Esophagus muscularis mucosa (tissue), 4 donors: Measurements from ENCODE around the gene CCDC34.

Experiments used
- EP300 ChIP-seq: sonication (generic); formaldehyde crosslinking; IDR thresholded peaks from one replicate; pipeline ENCODE4 v1.6.1; 2017; ENCODE audit warnings: antibody characterized with exemption
- POLR2A ChIP-seq: fragments of 450-650 bp; IDR thresholded peaks from one replicate; pipeline ENCODE4 v1.6.1; 2017; ENCODE audit warnings: antibody characterized with exemption, moderate library complexity, mild to moderate bottlenecking, low read depth
- POLR2AphosphoS5 ChIP-seq, 2 donors: sonication (generic); formaldehyde crosslinking; IDR thresholded peaks; one replicate each; pipeline ENCODE4 v1.6.1; 2017; ENCODE audit warnings: antibody characterized with exemption in 2 of 2
- TF ChIP-seq, protein P1 (sequence below), 3 experiments: fragments of 200-600 bp in 2 of 3; fragments of 450-650 bp in 1 of 3; sonication (generic) in 2 of 3; IDR thresholded peaks; one replicate each; pipeline ENCODE4 v1.5.1; 2017 to 2019; ENCODE audit warnings: antibody characterized with exemption in 3 of 3, mild to moderate bottlenecking in 2 of 3, moderate library complexity in 1 of 3

DNA sequence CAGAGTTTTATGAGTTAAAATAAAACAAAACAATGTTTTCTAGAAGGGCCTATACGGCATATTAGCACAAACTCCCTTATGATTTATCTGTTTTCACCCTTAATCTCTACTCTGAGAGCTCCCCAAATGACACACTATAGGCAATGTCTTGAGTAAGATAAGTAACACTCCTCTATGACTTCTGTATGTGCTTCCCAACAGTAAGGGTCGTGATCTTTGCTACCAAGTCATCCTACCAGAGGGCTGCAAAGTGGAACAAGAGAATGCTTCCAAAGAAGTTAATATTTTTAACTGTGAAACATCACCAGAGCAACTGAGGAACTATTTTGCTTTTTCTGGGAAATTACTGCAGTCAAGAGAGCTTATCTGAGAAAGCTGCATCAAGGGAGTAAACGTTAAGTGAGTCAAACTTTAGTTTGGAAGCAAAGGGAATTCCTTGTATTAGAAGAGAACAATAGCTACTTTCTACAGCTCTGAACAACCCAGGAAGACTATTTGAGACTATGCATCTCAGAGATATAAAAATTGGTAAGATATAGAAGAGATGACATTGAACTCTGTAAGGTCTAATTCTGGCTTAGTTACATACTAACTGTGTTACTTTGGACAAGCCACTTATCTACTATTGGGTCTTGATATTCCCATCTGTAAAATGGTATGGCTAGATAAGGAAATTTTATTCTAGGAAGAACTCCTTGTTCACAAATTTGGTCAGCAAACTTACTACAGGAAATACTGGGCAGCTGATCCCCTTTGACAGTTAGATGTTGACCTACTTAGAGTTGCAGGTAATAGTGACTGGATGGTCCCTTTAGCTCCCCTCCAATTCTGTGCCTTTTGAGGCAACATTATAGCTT is 43.7 kb upstream of the CCDC34 start:
- TF ChIP-seq, protein P1, sequence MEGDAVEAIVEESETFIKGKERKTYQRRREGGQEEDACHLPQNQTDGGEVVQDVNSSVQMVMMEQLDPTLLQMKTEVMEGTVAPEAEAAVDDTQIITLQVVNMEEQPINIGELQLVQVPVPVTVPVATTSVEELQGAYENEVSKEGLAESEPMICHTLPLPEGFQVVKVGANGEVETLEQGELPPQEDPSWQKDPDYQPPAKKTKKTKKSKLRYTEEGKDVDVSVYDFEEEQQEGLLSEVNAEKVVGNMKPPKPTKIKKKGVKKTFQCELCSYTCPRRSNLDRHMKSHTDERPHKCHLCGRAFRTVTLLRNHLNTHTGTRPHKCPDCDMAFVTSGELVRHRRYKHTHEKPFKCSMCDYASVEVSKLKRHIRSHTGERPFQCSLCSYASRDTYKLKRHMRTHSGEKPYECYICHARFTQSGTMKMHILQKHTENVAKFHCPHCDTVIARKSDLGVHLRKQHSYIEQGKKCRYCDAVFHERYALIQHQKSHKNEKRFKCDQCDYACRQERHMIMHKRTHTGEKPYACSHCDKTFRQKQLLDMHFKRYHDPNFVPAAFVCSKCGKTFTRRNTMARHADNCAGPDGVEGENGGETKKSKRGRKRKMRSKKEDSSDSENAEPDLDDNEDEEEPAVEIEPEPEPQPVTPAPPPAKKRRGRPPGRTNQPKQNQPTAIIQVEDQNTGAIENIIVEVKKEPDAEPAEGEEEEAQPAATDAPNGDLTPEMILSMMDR (IDR thresholded peaks at IDR 0.05) = no peak
- TF ChIP-seq POLR2A (no peak), POLR2AphosphoS5 (IDR thresholded peaks at IDR 0.05) (no peak), EP300 (no peak)
